GM12878 (cell line): Measurements from ENCODE around the gene C4orf36. TPM values are rescaled to one million over a fixed set of nuclear protein-coding genes. Genes with fewer than 3 reads are reported as not detected.

Source experiments
- ATAC-seq: fragments of 200-7000 bp; cut with Tn5 transposase; 3 replicates; pipeline ENCODE4 v1.9.1; 2020; ENCODE audit warnings: mild to moderate bottlenecking, moderate library complexity
- BruUV-seq: library from RNA; stranded (reverse); fragments of 400-500 nt; replicated peaks from 2 replicates; lab custom pipeline; 2021; lab: Mats Ljungman, UMichigan
- CTCF ChIA-PET: fragments of 300-600 bp; sonication (Branson Sonifier 250); formaldehyde crosslinking; extraction: SDS; loops from one replicate; lab custom pipeline; 2021; ENCODE audit warnings: inconsistent platforms; lab: Yijun Ruan, JAX
- POLR2A ChIA-PET: fragments of 350-600 bp; formaldehyde crosslinking; extraction: SDS; loops from one replicate; lab custom pipeline; 2021; ENCODE audit warnings: inconsistent platforms; lab: Charles Lee
- RAD21 ChIA-PET: fragments of 300-600 bp; sonication (Branson Sonifier 250); formaldehyde crosslinking; loops from one replicate; lab custom pipeline; 2023; ENCODE audit warnings: antibody characterized with exemption; ENCODE audit not compliant: unreplicated experiment; lab: Charles Lee
- SMC1A ChIA-PET: fragments of 300-600 bp; sonication (Branson Sonifier 250); formaldehyde crosslinking; loops from one replicate; lab custom pipeline; 2023; ENCODE audit not compliant: unreplicated experiment, uncharacterized antibody; lab: Charles Lee
- DNase-seq: peaks from one replicate; pipeline ENCODE4 v3.0.0-alpha.2; 2011; ENCODE audit warnings: low read depth, low spot score
- FAIRE-seq: peaks from 3 replicates; lab custom pipeline; 2011; peaks lifted over from hg19 to GRCh38; lab: Jason Lieb, UNC
- H2AFZ ChIP-seq: 2 replicates; pipeline ENCODE4 v1.6.0; 2011; ENCODE audit warnings: low read depth, low read length, control low read depth; ENCODE audit not compliant: control insufficient read depth
- H3K27ac ChIP-seq: 2 replicates; pipeline ENCODE4 v1.5.1; 2011; ENCODE audit warnings: control low read depth; ENCODE audit not compliant: control insufficient read depth, insufficient read depth
- H3K27me3 ChIP-seq, 2 experiments: replicated peaks in 1 of 2; 2 replicates each; pipeline versions ENCODE4 v1.6.0 to v1.6.1; 2011; ENCODE audit warnings: low read length in 1 of 2; ENCODE audit not compliant: control insufficient read depth in 2 of 2, insufficient read depth in 2 of 2
- H3K36me3 ChIP-seq, 2 experiments: 2 replicates each; pipeline ENCODE4 v1.5.1; 2011; ENCODE audit warnings: low read length in 1 of 2; ENCODE audit not compliant: control insufficient read depth in 2 of 2, insufficient read depth in 2 of 2
- H3K4me1 ChIP-seq: 2 replicates; pipeline ENCODE4 v1.6.1; 2011; ENCODE audit warnings: mild to moderate bottlenecking, low read length, moderate library complexity, mixed read lengths; ENCODE audit not compliant: control insufficient read depth, insufficient read depth
- H3K4me2 ChIP-seq: 2 replicates; pipeline ENCODE4 v1.6.0; 2011; ENCODE audit warnings: control low read depth; ENCODE audit not compliant: control insufficient read depth, insufficient read depth
- H3K4me3 ChIP-seq: fragments of 200-600 bp; sonication (generic); 2 replicates; pipeline ENCODE4 v1.5.1; 2016
- H3K79me2 ChIP-seq: 2 replicates; pipeline ENCODE4 v1.6.0; 2011; ENCODE audit warnings: low read length; ENCODE audit not compliant: control insufficient read depth, insufficient read depth
- H3K9ac ChIP-seq: 2 replicates; pipeline ENCODE4 v1.8.0; 2011; ENCODE audit warnings: low read length, control low read depth, mixed read lengths; ENCODE audit not compliant: control insufficient read depth, insufficient read depth
- H3K9me3 ChIP-seq: replicated peaks from 3 replicates; pipeline ENCODE4 v1.5.1; 2011; ENCODE audit warnings: mild to moderate bottlenecking, low read length; ENCODE audit not compliant: control insufficient read depth, insufficient read depth
- H4K20me1 ChIP-seq: 2 replicates; pipeline ENCODE4 v1.6.0; 2011; ENCODE audit not compliant: control insufficient read depth, insufficient read depth
- CBFB ChIP-seq: IDR thresholded peaks from 2 replicates; pipeline ENCODE4 v1.6.1; 2016; ENCODE audit warnings: antibody characterized with exemption, low read depth
- CEBPZ ChIP-seq: fragments of 150-350 bp; IDR thresholded peaks from 2 replicates; pipeline ENCODE4 v1.6.1; 2016; ENCODE audit warnings: low read depth, low read length
- CHD2 ChIP-seq: IDR thresholded peaks from 2 replicates; pipeline ENCODE4 v1.6.1; 2011; ENCODE audit warnings: low read depth, low read length, improper control_type of control experiment, borderline replicate concordance
- HCFC1 ChIP-seq: fragments of 150-350 bp; IDR thresholded peaks from 2 replicates; pipeline ENCODE4 v1.6.1; 2014; ENCODE audit warnings: low read length
- JUNB ChIP-seq: IDR thresholded peaks from 2 replicates; pipeline ENCODE4 v1.6.1; 2016; ENCODE audit warnings: antibody characterized with exemption, mild to moderate bottlenecking
- MEF2B ChIP-seq: fragments of 450-650 bp; IDR thresholded peaks from 2 replicates; pipeline ENCODE4 v1.6.1; 2018; ENCODE audit warnings: mild to moderate bottlenecking, moderate library complexity; ENCODE audit not compliant: partially characterized antibody, poor library complexity, severe bottlenecking
- NR2F1 ChIP-seq: fragments of 450-650 bp; conservative IDR thresholded peaks from 2 replicates; pipeline ENCODE4 v1.6.1; 2017; ENCODE audit warnings: mild to moderate bottlenecking
- RAD21 ChIP-seq: IDR thresholded peaks from 2 replicates; pipeline ENCODE4 v1.6.1; 2011; ENCODE audit warnings: mild to moderate bottlenecking, low read depth, low read length, moderate library complexity; ENCODE audit not compliant: insufficient read depth
- TCF3 ChIP-seq: IDR thresholded peaks from 2 replicates; pipeline ENCODE4 v1.6.1; 2012; ENCODE audit warnings: low read depth, mild to moderate bottlenecking, low read length, borderline replicate concordance; ENCODE audit not compliant: insufficient read depth
- YBX1 ChIP-seq: fragments of 450-650 bp; IDR thresholded peaks from 2 replicates; pipeline ENCODE4 v1.6.1; 2016; ENCODE audit warnings: antibody characterized with exemption
- ZZZ3 ChIP-seq: IDR thresholded peaks from 2 replicates; pipeline ENCODE4 v1.6.1; 2011; ENCODE audit warnings: low read depth; ENCODE audit not compliant: control insufficient read depth, insufficient read length
- WGBS: methylation state at CpG from one replicate; pipeline ENCODE4 v1.1.6; 2016; ENCODE audit warnings: low lambda C conversion rate; ENCODE audit not compliant: insufficient replicate concordance, insufficient coverage; ENCODE audit errors: missing lambda C conversion rate; 5-methylcytosine and 5-hydroxymethylcytosine counted together
- in situ Hi-C: fragments of 300-500 bp; cut with MboI; formaldehyde crosslinking; loops from 9 replicates; pipeline ENCODE4 v1.14.3; 2018; ENCODE audit warnings: mixed read lengths
- intact Hi-C: fragments of 100-400 bp; cut with micrococcal nuclease; formaldehyde crosslinking; loops from one replicate; pipeline ENCODE4 v1.14.2; 2022; ENCODE audit not compliant: unreplicated experiment
- polyA plus RNA-seq, 11 experiments: library from polyadenylated mRNA; depleted of rRNA in 4 of 11; unstranded in 6 of 11; stranded (reverse) in 5 of 11; fragments of >200 nt; fragmentation: Nextera tagmentation in 4 of 11; fragmentation: Illumina TruSeq in 1 of 11; extraction: Ambion mirVana in 4 of 11; extraction: Trizol in 1 of 11; gene quantifications; 1 replicate in 1 of 11; 2 replicates in 10 of 11; pipeline versions ENCODE4 v1.2.1 to v1.2.3, GENCODE V29; 2011 to 2016; ENCODE audit warnings: inconsistent platforms in 2 of 11, missing spikeins in 2 of 11, low read depth in 1 of 11
- total RNA-seq, 4 experiments: library from RNA; depleted of rRNA in 3 of 4; stranded (reverse); fragments of >200 nt in 3 of 4; fragmentation: Illumina TruSeq in 1 of 4; extraction: Trizol in 1 of 4; gene quantifications; 2 replicates each; pipeline versions ENCODE4 v1.2.1 to v1.2.3, GENCODE V29; 2013 to 2021
- TF ChIP-seq, protein P1 (sequence below): fragments of 450-650 bp; IDR thresholded peaks from 2 replicates; pipeline ENCODE4 v1.6.1; 2017; ENCODE audit warnings: mild to moderate bottlenecking, low read depth, inconsistent platforms; ENCODE audit not compliant: poor library complexity, severe bottlenecking
- TF ChIP-seq, protein P2 (sequence below): IDR thresholded peaks from 2 replicates; pipeline ENCODE4 v1.6.1; 2012; ENCODE audit warnings: low read depth, low read length, improper control_type of control experiment

Gene C4orf36
- total and polyA plus RNA-seq, 10 of the 15 experiments (the other 5 are each of a cell fraction or from before 2014, with no cell fraction given), result 0.35 to 2.7 (median 1.3) TPM; not detected in 2

GRCh38 chr4:86857341-86858052 lies 34.7 kb downstream of the C4orf36 start:
- intact Hi-C loops (no loop called here), in situ Hi-C loops (no loop called here)
- ChIA-PET POLR2A (no interaction called here), SMC1A (interaction anchor here (0.6 to 2.1 kb wide), 2 partner anchors 10 to 17 kb away, joined by 3 to 4 read pairs; no protein-coding TSS in a partner anchor), RAD21 (no interaction called here), CTCF (no interaction called here)
- Histone ChIP-seq H3K4me1 (no peaks in the 10 kb centered on the region), H2AFZ (no peak overlapping the region), H4K20me1 (no peaks in the 10 kb centered on the region), H3K36me3 (no peaks in the 10 kb centered on the region), H3K9ac (no peak overlapping the region), H3K4me3 (no peak overlapping the region), H3K79me2 (no peaks in the 10 kb centered on the region), H3K27me3 (no peaks in the 10 kb centered on the region), H3K27ac (no peak overlapping the region), H3K9me3 (no peaks in the 10 kb centered on the region), H3K4me2 (no peak overlapping the region)
- DNase-seq (no peak), ATAC-seq (no peak), FAIRE-seq (no peak)
- 89% methylated on average over 8 of the region's 8 CpGs for WGBS
- no TSS peak for BruUV-seq
- no peak for TF ChIP-seq JUNB
- TF ChIP-seq NR2F1, result no peak
- TF ChIP-seq CEBPZ, result no peak
- TF ChIP-seq TCF3, result no peak
- no peak for TF ChIP-seq HCFC1
- no peak for TF ChIP-seq CBFB
- no peak for TF ChIP-seq RAD21
- TF ChIP-seq YBX1, result no peak
- no peak for TF ChIP-seq ZZZ3
- TF ChIP-seq, protein P1, sequence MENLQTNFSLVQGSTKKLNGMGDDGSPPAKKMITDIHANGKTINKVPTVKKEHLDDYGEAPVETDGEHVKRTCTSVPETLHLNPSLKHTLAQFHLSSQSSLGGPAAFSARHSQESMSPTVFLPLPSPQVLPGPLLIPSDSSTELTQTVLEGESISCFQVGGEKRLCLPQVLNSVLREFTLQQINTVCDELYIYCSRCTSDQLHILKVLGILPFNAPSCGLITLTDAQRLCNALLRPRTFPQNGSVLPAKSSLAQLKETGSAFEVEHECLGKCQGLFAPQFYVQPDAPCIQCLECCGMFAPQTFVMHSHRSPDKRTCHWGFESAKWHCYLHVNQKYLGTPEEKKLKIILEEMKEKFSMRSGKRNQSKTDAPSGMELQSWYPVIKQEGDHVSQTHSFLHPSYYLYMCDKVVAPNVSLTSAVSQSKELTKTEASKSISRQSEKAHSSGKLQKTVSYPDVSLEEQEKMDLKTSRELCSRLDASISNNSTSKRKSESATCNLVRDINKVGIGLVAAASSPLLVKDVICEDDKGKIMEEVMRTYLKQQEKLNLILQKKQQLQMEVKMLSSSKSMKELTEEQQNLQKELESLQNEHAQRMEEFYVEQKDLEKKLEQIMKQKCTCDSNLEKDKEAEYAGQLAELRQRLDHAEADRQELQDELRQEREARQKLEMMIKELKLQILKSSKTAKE, result no peak
- TF ChIP-seq, protein P2, sequence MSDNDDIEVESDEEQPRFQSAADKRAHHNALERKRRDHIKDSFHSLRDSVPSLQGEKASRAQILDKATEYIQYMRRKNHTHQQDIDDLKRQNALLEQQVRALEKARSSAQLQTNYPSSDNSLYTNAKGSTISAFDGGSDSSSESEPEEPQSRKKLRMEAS, result no peak
- no peak for TF ChIP-seq MEF2B
- TF ChIP-seq CHD2, result no peak
